ENCODE results near the gene CYP24A1. TPM values are rescaled to one million over a fixed set of nuclear protein-coding genes. Genes with fewer than 3 reads are reported as not detected.
A peak's percentile ranks its signal among the peaks of the same experiment; 100 is the strongest.

Gene CYP24A1
- total RNA-seq, 1 donor from 2014 or later: 0.73 TPM

DNA sequence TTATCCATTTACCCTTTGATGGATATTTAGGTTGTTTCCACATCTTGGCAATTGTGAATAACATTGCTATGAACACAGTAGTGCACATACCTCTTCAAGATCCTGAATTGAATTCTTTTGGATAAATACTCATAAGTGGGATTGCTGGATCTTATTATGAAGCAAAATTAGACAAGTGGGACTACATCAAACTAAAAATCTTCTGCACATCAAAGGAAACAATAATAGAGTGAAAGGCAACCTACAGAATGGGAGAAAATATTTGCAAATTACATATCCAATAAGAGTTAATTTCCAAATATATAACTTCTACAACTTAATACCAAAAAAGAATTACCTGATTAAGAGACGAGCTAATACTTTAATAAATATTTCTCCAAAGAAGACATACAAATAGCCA, 65.0 kb downstream of the CYP24A1 start:
- H3K4me3 Mint-ChIP-seq (ENCODE audit: unreplicated experiment): no peak overlapping the region
- no peaks in the 10 kb centered on the region for H3K4me1 ChIP-seq (ENCODE audit: insufficient read depth, low read length)
- no peaks in the 10 kb centered on the region for H4K20me1 ChIP-seq (ENCODE audit: insufficient read depth, low read length)
- H3K9me3 Mint-ChIP-seq (ENCODE audit: unreplicated experiment): peaks cover 5% of the 10 kb centered on the region
- no peak for TF ChIP-seq CTCF (IDR thresholded peaks at IDR 0.05; ENCODE audit: insufficient read depth, low read depth, low read length)
- TF ChIP-seq EZH2 (IDR thresholded peaks at IDR 0.05; ENCODE audit: insufficient read depth, low read length): no peak
- H3K36me3 Mint-ChIP-seq (ENCODE audit: low read depth, unreplicated experiment): no peaks in the 10 kb centered on the region
- H3K4me2 ChIP-seq (ENCODE audit: low read length): no peak overlapping the region
- DNase-seq (ENCODE audit: low read depth) (no peak), FAIRE-seq (no peak)
- H3K27me3 ChIP-seq (ENCODE audit: insufficient read depth, low read length): no peaks in the 10 kb centered on the region
- H3K4me1 Mint-ChIP-seq (ENCODE audit: low read depth, unreplicated experiment): peaks cover 10% of the 10 kb centered on the region
- H2AFZ ChIP-seq (ENCODE audit: low read depth, low read length): no peak overlapping the region
- no peaks in the 10 kb centered on the region for H3K79me2 ChIP-seq (ENCODE audit: insufficient read depth, low read length)
- no peaks in the 10 kb centered on the region for H3K36me3 ChIP-seq (ENCODE audit: insufficient read depth, low read length)
- no peak overlapping the region for H3K27ac Mint-ChIP-seq (ENCODE audit: unreplicated experiment)
- no peak overlapping the region for H3K27ac ChIP-seq (ENCODE audit: low read depth, low read length)
- H3K4me3 ChIP-seq (ENCODE audit: insufficient read depth, low read depth, low read length): no peak overlapping the region
- no peaks in the 10 kb centered on the region for H3K9me3 ChIP-seq (ENCODE audit: insufficient read depth, low read depth, low read length)
- peaks cover 2% of the 10 kb centered on the region for H3K27me3 Mint-ChIP-seq (ENCODE audit: low read depth, unreplicated experiment)
- no peak overlapping the region for H3K9ac ChIP-seq (ENCODE audit: low read length)

GRCh38 chr20:54108326-54108642, 65.5 kb downstream of the CYP24A1 start:
- no peaks in the 10 kb centered on the region for H3K9me3 ChIP-seq (ENCODE audit: insufficient read depth, low read depth, low read length)
- TF ChIP-seq EZH2 (IDR thresholded peaks at IDR 0.05; ENCODE audit: insufficient read depth, low read length) (no peak), CTCF (IDR thresholded peaks at IDR 0.05; ENCODE audit: insufficient read depth, low read depth, low read length) (no peak)
- H3K9me3 Mint-ChIP-seq (ENCODE audit: unreplicated experiment): peaks cover 5% of the 10 kb centered on the region
- no peak overlapping the region for H3K9ac ChIP-seq (ENCODE audit: low read length)
- H3K36me3 Mint-ChIP-seq (ENCODE audit: low read depth, unreplicated experiment): no peaks in the 10 kb centered on the region
- H3K27ac ChIP-seq (ENCODE audit: low read depth, low read length): no peak overlapping the region
- H3K4me3 ChIP-seq (ENCODE audit: insufficient read depth, low read depth, low read length): no peak overlapping the region
- H3K4me2 ChIP-seq (ENCODE audit: low read length): no peak overlapping the region
- no peaks in the 10 kb centered on the region for H3K27me3 Mint-ChIP-seq (ENCODE audit: low read depth, unreplicated experiment)
- H3K4me1 ChIP-seq (ENCODE audit: insufficient read depth, low read length): no peaks in the 10 kb centered on the region
- no peak overlapping the region for H3K27ac Mint-ChIP-seq (ENCODE audit: unreplicated experiment)
- peaks cover 8% of the 10 kb centered on the region for H3K4me1 Mint-ChIP-seq (ENCODE audit: low read depth, unreplicated experiment)
- H3K27me3 ChIP-seq (ENCODE audit: insufficient read depth, low read length): no peaks in the 10 kb centered on the region
- no peak overlapping the region for H2AFZ ChIP-seq (ENCODE audit: low read depth, low read length)
- H3K36me3 ChIP-seq (ENCODE audit: insufficient read depth, low read length): no peaks in the 10 kb centered on the region
- no peak for DNase-seq (ENCODE audit: low read depth)
- no peak overlapping the region for H3K4me3 Mint-ChIP-seq (ENCODE audit: unreplicated experiment)
- H4K20me1 ChIP-seq (ENCODE audit: insufficient read depth, low read length): no peaks in the 10 kb centered on the region
- no peaks in the 10 kb centered on the region for H3K79me2 ChIP-seq (ENCODE audit: insufficient read depth, low read length)
- FAIRE-seq: no peak

- no peaks in the 10 kb centered on the region for H4K20me1 ChIP-seq (ENCODE audit: insufficient read depth, low read length)
- Mint-ChIP-seq H3K9me3 (ENCODE audit: unreplicated experiment) (peaks cover 5% of the 10 kb centered on the region), H3K27ac (ENCODE audit: unreplicated experiment) (no peak overlapping the region), H3K27me3 (ENCODE audit: low read depth, unreplicated experiment) (no peaks in the 10 kb centered on the region), H3K36me3 (ENCODE audit: low read depth, unreplicated experiment) (no peaks in the 10 kb centered on the region), H3K4me1 (ENCODE audit: low read depth, unreplicated experiment) (peaks cover 8% of the 10 kb centered on the region), H3K4me3 (ENCODE audit: unreplicated experiment) (peak overlapping the region; percentile 28)
- DNase-seq (ENCODE audit: low read depth): no peak
- no peak overlapping the region for H3K27ac ChIP-seq (ENCODE audit: low read depth, low read length)
- H2AFZ ChIP-seq (ENCODE audit: low read depth, low read length): no peak overlapping the region
- no peaks in the 10 kb centered on the region for H3K9me3 ChIP-seq (ENCODE audit: insufficient read depth, low read depth, low read length)
- no peak for TF ChIP-seq CTCF (IDR thresholded peaks at IDR 0.05; ENCODE audit: insufficient read depth, low read depth, low read length)
- TF ChIP-seq EZH2 (IDR thresholded peaks at IDR 0.05; ENCODE audit: insufficient read depth, low read length): no peak
- FAIRE-seq: no peak
- no peak overlapping the region for H3K9ac ChIP-seq (ENCODE audit: low read length)
- H3K4me2 ChIP-seq (ENCODE audit: low read length): no peak overlapping the region
- no peaks in the 10 kb centered on the region for H3K27me3 ChIP-seq (ENCODE audit: insufficient read depth, low read length)
- H3K36me3 ChIP-seq (ENCODE audit: insufficient read depth, low read length): no peaks in the 10 kb centered on the region
- H3K4me3 ChIP-seq (ENCODE audit: insufficient read depth, low read depth, low read length): no peak overlapping the region
- no peaks in the 10 kb centered on the region for H3K79me2 ChIP-seq (ENCODE audit: insufficient read depth, low read length)
- H3K4me1 ChIP-seq (ENCODE audit: insufficient read depth, low read length): no peaks in the 10 kb centered on the region
Observed at GRCh38 chr20:54107600-54108325, 66.0 kb downstream of the CYP24A1 start.
